IPS-11a (cell line): ENCODE results near the gene BEAN1.

ENCODE experiments used
- H3K4me3 ChIP-seq: one replicate; pipeline ENCODE4 v1.5.1; 2013; ENCODE audit warnings: low read depth, low read length, control low read depth

BEAN1 gene

GRCh38 chr16:66395806-66396555 lies 31.1 kb upstream of the BEAN1 start:
- H3K4me3 ChIP-seq, result no peak overlapping the region

- no peak overlapping the region for H3K4me3 ChIP-seq
These were observed 29.2 kb upstream of the BEAN1 start for GRCh38 chr16:66397736-66398433.

- H3K4me3 ChIP-seq, result no peak overlapping the region
These were observed 28.1 kb upstream of the BEAN1 start for GRCh38 chr16:66399031-66399430.

GRCh38 chr16:66399930-66400329 lies 27.2 kb upstream of the BEAN1 start:
- no peak overlapping the region for H3K4me3 ChIP-seq

- no peak overlapping the region for H3K4me3 ChIP-seq
These were observed 26.4 kb upstream of the BEAN1 start for GRCh38 chr16:66400503-66401380.

GRCh38 chr16:66401610-66402009 lies 25.5 kb upstream of the BEAN1 start:
- H3K4me3 ChIP-seq, result no peak overlapping the region

- no peak overlapping the region for H3K4me3 ChIP-seq
These were observed 24.9 kb upstream of the BEAN1 start for GRCh38 chr16:66402166-66402565.

- H3K4me3 ChIP-seq, result no peak overlapping the region
These were observed 24.4 kb upstream of the BEAN1 start for GRCh38 chr16:66402591-66403230.

GRCh38 chr16:66403531-66404145 lies 23.5 kb upstream of the BEAN1 start:
- H3K4me3 ChIP-seq, result no peak overlapping the region

GRCh38 chr16:66405057-66405783 lies 21.9 kb upstream of the BEAN1 start:
- H3K4me3 ChIP-seq, result no peak overlapping the region

- H3K4me3 ChIP-seq, result peak overlapping the region; percentile 24
These were observed 20.4 kb upstream of the BEAN1 start for GRCh38 chr16:66406534-66407221.

- no peak overlapping the region for H3K4me3 ChIP-seq
These were observed 18.7 kb upstream of the BEAN1 start for GRCh38 chr16:66408163-66409048.

GRCh38 chr16:66409156-66409555 lies 17.9 kb upstream of the BEAN1 start:
- no peak overlapping the region for H3K4me3 ChIP-seq

GRCh38 chr16:66412182-66412581 lies 14.9 kb upstream of the BEAN1 start:
- no peak overlapping the region for H3K4me3 ChIP-seq

- no peak overlapping the region for H3K4me3 ChIP-seq
These were observed 12.2 kb upstream of the BEAN1 start for GRCh38 chr16:66414891-66415290.

GRCh38 chr16:66416136-66416535 lies 11.0 kb upstream of the BEAN1 start:
- no peak overlapping the region for H3K4me3 ChIP-seq

GRCh38 chr16:66416939-66417700 lies 10.0 kb upstream of the BEAN1 start:
- no peak overlapping the region for H3K4me3 ChIP-seq
